SU-DHL-6 (cell line): ENCODE data around the gene SBNO2.

Experiments used
- EZH2phosphoT487 ChIP-seq: fragments of 200-600 bp; sonication (generic), shearing (Covaris generic); conservative IDR thresholded peaks from 2 replicates; pipeline ENCODE4 v1.6.1; 2018; ENCODE audit warnings: mild to moderate bottlenecking, antibody characterized with exemption, low read length, moderate library complexity, mixed read lengths
- TF ChIP-seq, protein P1 (sequence below): fragments of 200-600 bp; sonication (generic); IDR thresholded peaks from one replicate; pipeline ENCODE4 v1.5.1; 2017; ENCODE audit warnings: antibody characterized with exemption, mild to moderate bottlenecking, low read length, moderate library complexity; ENCODE audit not compliant: insufficient read depth, poor library complexity, severe bottlenecking

DNA sequence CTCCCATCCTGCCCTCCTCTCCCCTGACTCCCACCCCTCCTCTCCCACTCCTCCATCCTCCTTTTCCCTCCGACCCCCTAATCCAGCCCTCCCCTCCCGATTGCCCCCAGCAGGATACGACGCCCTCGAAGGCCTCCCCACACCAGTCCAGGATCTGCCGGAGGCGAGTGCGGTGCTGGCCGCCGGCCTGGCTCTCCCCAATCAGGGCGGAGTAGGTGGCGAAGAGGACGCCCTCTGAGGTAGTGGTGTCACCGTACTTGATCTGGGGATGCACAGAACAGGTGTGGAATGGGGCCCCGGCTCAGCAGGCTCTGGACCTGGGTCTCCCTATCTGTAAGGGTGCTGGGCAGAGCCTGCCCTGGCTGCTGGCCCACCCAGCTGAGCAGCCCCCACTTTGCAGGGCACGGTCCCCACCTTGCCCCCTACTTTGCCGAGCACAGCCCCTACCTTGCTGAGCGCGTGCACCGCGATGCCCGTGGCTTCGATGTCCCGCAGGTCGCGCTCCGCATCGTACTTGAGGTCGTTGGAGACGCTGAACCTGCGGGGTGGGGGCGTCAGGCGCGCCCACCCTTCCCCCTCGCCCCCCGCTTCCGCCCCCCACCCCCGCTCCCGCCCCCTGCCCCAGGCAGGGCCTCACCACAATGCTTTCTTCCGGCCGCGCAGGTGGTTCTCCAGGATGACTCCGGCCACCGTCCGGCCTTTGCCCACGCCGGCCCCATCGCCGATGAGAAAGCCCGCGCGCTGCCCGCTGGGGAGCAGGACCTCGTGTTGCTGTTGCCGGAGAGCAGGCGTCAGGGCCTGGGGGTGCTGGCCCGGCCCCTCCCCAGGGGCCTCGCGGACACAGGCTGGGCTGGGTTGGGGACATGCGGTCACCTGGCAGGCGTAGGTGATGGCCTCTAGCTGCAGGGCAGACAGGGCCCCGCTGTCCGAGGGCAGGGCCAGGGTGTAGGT lies 51.8 kb downstream of the SBNO2 start:
- TF ChIP-seq, protein P1, sequence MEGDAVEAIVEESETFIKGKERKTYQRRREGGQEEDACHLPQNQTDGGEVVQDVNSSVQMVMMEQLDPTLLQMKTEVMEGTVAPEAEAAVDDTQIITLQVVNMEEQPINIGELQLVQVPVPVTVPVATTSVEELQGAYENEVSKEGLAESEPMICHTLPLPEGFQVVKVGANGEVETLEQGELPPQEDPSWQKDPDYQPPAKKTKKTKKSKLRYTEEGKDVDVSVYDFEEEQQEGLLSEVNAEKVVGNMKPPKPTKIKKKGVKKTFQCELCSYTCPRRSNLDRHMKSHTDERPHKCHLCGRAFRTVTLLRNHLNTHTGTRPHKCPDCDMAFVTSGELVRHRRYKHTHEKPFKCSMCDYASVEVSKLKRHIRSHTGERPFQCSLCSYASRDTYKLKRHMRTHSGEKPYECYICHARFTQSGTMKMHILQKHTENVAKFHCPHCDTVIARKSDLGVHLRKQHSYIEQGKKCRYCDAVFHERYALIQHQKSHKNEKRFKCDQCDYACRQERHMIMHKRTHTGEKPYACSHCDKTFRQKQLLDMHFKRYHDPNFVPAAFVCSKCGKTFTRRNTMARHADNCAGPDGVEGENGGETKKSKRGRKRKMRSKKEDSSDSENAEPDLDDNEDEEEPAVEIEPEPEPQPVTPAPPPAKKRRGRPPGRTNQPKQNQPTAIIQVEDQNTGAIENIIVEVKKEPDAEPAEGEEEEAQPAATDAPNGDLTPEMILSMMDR = no peak
- TF ChIP-seq EZH2phosphoT487 = no peak
